ENCODE measurements around the gene BCAS1. TPM values are rescaled to one million over a fixed set of nuclear protein-coding genes. Genes with fewer than 3 reads are reported as not detected.

The BCAS1 gene
- total RNA-seq, 1 experiment from 2014 or later = 0.17 TPM

DNA sequence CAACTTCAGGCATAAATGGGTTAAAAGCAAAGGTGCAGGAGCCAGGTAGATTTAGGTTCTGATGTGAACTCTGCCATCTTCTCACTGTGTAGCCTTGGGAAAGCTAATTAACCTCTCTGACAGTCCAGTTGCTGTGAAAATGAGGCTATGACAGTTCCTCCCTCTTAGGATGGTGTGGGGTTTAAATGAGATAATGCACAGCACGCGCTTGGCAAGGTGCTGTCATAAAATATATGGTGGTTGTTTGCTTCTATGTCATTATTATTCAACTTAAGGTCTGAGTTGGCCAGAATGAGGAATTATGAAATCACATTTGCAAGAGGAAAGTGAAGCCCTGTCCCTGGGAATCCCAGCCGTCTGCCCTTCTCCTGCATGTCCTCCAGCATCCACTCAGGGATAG lies 15.5 kb upstream of the BCAS1 start:
- no peak overlapping the region for H2AFZ ChIP-seq (ENCODE audit: low read depth, low read length, poor library complexity, severe bottlenecking)
- CTCF ChIA-PET = no interaction called here
- H3K4me1 ChIP-seq (ENCODE audit: control insufficient read depth in 1 of 2, insufficient read depth in 2 of 2, low read length in 2 of 2) = no peaks in the 10 kb centered on the region

More for the DNA sequence above, 15.5 kb upstream of the BCAS1 start:
- H3K9ac ChIP-seq (ENCODE audit: low read length) = no peak overlapping the region
- TF ChIP-seq, protein P1, sequence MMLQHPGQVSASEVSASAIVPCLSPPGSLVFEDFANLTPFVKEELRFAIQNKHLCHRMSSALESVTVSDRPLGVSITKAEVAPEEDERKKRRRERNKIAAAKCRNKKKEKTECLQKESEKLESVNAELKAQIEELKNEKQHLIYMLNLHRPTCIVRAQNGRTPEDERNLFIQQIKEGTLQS (IDR thresholded peaks at IDR 0.05) = no peak
- TF ChIP-seq EZH2phosphoT487 (IDR thresholded peaks at IDR 0.05; ENCODE audit: borderline replicate concordance) (no peak), SIN3A (IDR thresholded peaks at IDR 0.05; ENCODE audit: low read depth) (no peak), ZFX (IDR thresholded peaks at IDR 0.05) (no peak), CBX3 (IDR thresholded peaks at IDR 0.05; ENCODE audit: low read depth) (no peak), SRF (IDR thresholded peaks at IDR 0.05; ENCODE audit: low read depth) (no peak), EGR1 (IDR thresholded peaks at IDR 0.05; ENCODE audit: low read depth) (no peak), POLR2A (IDR thresholded peaks at IDR 0.05; ENCODE audit: borderline replicate concordance, extremely low read depth, insufficient read depth, insufficient read length) (no peak), YY1 (IDR thresholded peaks at IDR 0.05; ENCODE audit: extremely low read depth, insufficient replicate concordance, low read depth, low read length) (no peak), EZH2 (IDR thresholded peaks at IDR 0.05) (no peak), JUND (IDR thresholded peaks at IDR 0.05) (no peak), SP1 (IDR thresholded peaks at IDR 0.05; ENCODE audit: low read depth) (no peak), TCF7L2 (IDR thresholded peaks at IDR 0.05; ENCODE audit: borderline replicate concordance, extremely low read depth, insufficient read depth, insufficient read length) (no peak), ELF1 (IDR thresholded peaks at IDR 0.05; ENCODE audit: borderline replicate concordance, low read depth) (no peak), REST (IDR thresholded peaks at IDR 0.05; ENCODE audit: low read depth) (no peak)
- TF ChIP-seq, protein P2, sequence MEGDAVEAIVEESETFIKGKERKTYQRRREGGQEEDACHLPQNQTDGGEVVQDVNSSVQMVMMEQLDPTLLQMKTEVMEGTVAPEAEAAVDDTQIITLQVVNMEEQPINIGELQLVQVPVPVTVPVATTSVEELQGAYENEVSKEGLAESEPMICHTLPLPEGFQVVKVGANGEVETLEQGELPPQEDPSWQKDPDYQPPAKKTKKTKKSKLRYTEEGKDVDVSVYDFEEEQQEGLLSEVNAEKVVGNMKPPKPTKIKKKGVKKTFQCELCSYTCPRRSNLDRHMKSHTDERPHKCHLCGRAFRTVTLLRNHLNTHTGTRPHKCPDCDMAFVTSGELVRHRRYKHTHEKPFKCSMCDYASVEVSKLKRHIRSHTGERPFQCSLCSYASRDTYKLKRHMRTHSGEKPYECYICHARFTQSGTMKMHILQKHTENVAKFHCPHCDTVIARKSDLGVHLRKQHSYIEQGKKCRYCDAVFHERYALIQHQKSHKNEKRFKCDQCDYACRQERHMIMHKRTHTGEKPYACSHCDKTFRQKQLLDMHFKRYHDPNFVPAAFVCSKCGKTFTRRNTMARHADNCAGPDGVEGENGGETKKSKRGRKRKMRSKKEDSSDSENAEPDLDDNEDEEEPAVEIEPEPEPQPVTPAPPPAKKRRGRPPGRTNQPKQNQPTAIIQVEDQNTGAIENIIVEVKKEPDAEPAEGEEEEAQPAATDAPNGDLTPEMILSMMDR (IDR thresholded peaks at IDR 0.05 in 2 of 3, conservative IDR thresholded peaks at IDR 0.05 in 1 of 3; ENCODE audit: borderline replicate concordance in 1 of 3, insufficient read depth in 1 of 3, low read depth in 2 of 3, low read length in 2 of 3) = no peak
- TF ChIP-seq, protein P3, sequence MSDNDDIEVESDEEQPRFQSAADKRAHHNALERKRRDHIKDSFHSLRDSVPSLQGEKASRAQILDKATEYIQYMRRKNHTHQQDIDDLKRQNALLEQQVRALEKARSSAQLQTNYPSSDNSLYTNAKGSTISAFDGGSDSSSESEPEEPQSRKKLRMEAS (IDR thresholded peaks at IDR 0.05) = no peak
- no peak overlapping the region for H3K27ac ChIP-seq (ENCODE audit: low read depth, low read length)
- no peaks in the 10 kb centered on the region for H3K27me3 ChIP-seq (ENCODE audit: insufficient read depth, low read length)
- H4K20me1 ChIP-seq (ENCODE audit: insufficient read depth) = no peaks in the 10 kb centered on the region
- DNase-seq (ENCODE audit: low read depth, low spot score) = no peak
- POLR2A ChIA-PET = no interaction called here
- ATAC-seq = no peak
- no peaks in the 10 kb centered on the region for H3K79me2 ChIP-seq (ENCODE audit: insufficient read depth, low read length)
- H3K4me2 ChIP-seq (ENCODE audit: low read length) = no peak overlapping the region
- H3K36me3 ChIP-seq (ENCODE audit: control insufficient read depth in 1 of 2, insufficient read depth in 2 of 2, low read length in 2 of 2) = no peaks in the 10 kb centered on the region
- no peaks in the 10 kb centered on the region for H3K9me3 ChIP-seq (ENCODE audit: control insufficient read depth in 1 of 2, insufficient read depth in 1 of 2, low read depth in 1 of 2, low read length in 2 of 2)
- no peaks in the 10 kb centered on the region for H3K9me2 ChIP-seq (ENCODE audit: insufficient read depth)
- RAD21 ChIA-PET (ENCODE audit: low non-redundant PET in 1 of 2, low total read pairs in 2 of 2, uncharacterized antibody in 2 of 2, unreplicated experiment in 2 of 2) = no interaction called here
- no TSS peak for BruUV-seq (replicated peaks)
- H3K4me3 ChIP-seq (replicated peaks in 1 of 2; ENCODE audit: low read depth in 1 of 2, low read length in 2 of 2) = no peak overlapping the region
- intact Hi-C loops (cut with micrococcal nuclease) = no loop called here
